Peyer's patch (tissue), 4 donors: ENCODE data around the gene IMP3.

Experiments
- CTCF ChIP-seq, 6 experiments: fragments of 450-650 bp in 4 of 6; fragments of 200-600 bp in 2 of 6; sonication (generic) in 1 of 6; IDR thresholded peaks; one replicate each; pipeline ENCODE4 v1.5.1; 2017 to 2019; ENCODE audit warnings: antibody characterized with exemption in 6 of 6, mild to moderate bottlenecking in 3 of 6, moderate library complexity in 1 of 6
- POLR2A ChIP-seq, 2 donors: fragments of 450-650 bp; IDR thresholded peaks; one replicate each; pipeline ENCODE4 v1.5.1; 2017; ENCODE audit warnings: antibody characterized with exemption in 2 of 2, mild to moderate bottlenecking in 2 of 2, moderate library complexity in 2 of 2

GRCh38 chr15:75597667-75598341 lies 42.2 kb downstream of the IMP3 start:
- TF ChIP-seq CTCF (IDR thresholded peaks at IDR 0.05): peak in 5 of 6 experiments; percentile 19 to 47 (median 44)
- TF ChIP-seq POLR2A (IDR thresholded peaks at IDR 0.05): no peak
